Nephron (organoid): ENCODE results near the gene DPYD.

ENCODE experiments used
- H3K27ac Mint-ChIP-seq, 3 experiments: 2 replicates each; pipeline ENCODE4 v1.8.0; 2020; ENCODE audit warnings: mixed read lengths in 3 of 3, mild to moderate bottlenecking in 2 of 3, moderate library complexity in 1 of 3
- H3K27me3 Mint-ChIP-seq: 2 replicates; pipeline ENCODE4 v1.8.0; 2021; ENCODE audit warnings: low read depth, mild to moderate bottlenecking, moderate library complexity, mixed read lengths
- H3K36me3 Mint-ChIP-seq: 2 replicates; pipeline ENCODE4 v1.8.0; 2020; ENCODE audit warnings: low read depth, mixed read lengths
- H3K4me1 Mint-ChIP-seq: 2 replicates; pipeline ENCODE4 v1.8.0; 2020; ENCODE audit warnings: mixed read lengths
- H3K4me3 Mint-ChIP-seq, 3 experiments: 2 replicates each; pipeline ENCODE4 v1.8.0; 2020; ENCODE audit warnings: mild to moderate bottlenecking in 3 of 3, mixed read lengths in 3 of 3, moderate library complexity in 2 of 3
- H3K9me3 Mint-ChIP-seq: 2 replicates; pipeline ENCODE4 v1.8.0; 2020; ENCODE audit warnings: mixed read lengths
- CTCF ChIP-seq, 3 experiments: fragments of 200-600 bp; sonication (generic); IDR thresholded peaks; one replicate each; pipeline ENCODE4 v1.5.0; 2021; ENCODE audit warnings: antibody characterized with exemption in 3 of 3; ENCODE audit not compliant: unreplicated experiment in 3 of 3

The DPYD gene

DNA sequence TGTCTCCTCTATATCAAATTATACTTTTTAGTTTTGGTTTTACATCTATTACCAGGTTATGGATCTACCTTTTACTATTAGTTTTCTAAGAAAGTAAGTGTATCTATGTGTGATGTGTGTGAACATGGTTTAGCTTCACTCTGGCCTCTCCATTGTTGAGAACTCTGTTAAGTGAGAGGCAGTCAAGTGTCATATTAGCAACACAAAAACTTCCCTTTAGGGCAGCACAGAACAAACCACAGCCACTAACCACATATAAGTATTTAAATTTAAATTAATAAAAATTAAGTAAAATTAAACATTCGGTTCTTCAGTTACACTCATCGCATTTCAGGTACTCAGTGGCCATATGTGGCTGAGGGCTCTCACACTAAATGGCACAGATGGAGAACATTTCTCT lies 96.6 kb downstream of the DPYD start:
- H3K9me3 Mint-ChIP-seq = no peaks in the 10 kb centered on the region
- H3K4me1 Mint-ChIP-seq = no peaks in the 10 kb centered on the region
- H3K36me3 Mint-ChIP-seq = no peaks in the 10 kb centered on the region
- H3K4me3 Mint-ChIP-seq = no peak overlapping the region
- H3K27ac Mint-ChIP-seq = no peak overlapping the region
- H3K27me3 Mint-ChIP-seq = no peaks in the 10 kb centered on the region
- no peak for TF ChIP-seq CTCF (IDR thresholded peaks at IDR 0.05; ENCODE audit: unreplicated experiment in 3 of 3)

- H3K9me3 Mint-ChIP-seq = no peaks in the 10 kb centered on the region
- no peak overlapping the region for H3K27ac Mint-ChIP-seq
- no peaks in the 10 kb centered on the region for H3K4me1 Mint-ChIP-seq
- H3K27me3 Mint-ChIP-seq = no peaks in the 10 kb centered on the region
- peak; percentile 52 to 70 (median 54) for TF ChIP-seq CTCF (IDR thresholded peaks at IDR 0.05; ENCODE audit: unreplicated experiment in 3 of 3)
- no peak overlapping the region for H3K4me3 Mint-ChIP-seq
- H3K36me3 Mint-ChIP-seq = no peaks in the 10 kb centered on the region
Observed at GRCh38 chr1:97820470-97821188, 100.2 kb downstream of the DPYD start.

DNA sequence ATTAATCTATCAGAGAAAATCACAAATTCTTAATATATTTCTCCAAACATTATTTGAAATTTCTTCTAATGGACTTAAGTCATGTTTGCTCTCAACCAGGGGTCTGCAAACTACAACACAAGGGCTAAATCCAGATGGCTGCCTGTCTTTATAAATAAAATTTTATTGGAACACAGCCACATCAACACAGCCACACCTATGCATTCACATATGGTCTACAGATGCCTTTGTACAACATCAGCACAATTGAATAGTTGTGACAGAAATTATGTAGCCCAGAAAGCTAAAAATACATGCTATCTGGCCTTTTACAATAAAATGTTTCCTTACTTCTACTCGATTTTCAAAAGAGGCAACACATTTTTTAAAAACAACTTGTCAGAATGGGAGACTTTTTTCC lies 103.9 kb downstream of the DPYD start:
- no peaks in the 10 kb centered on the region for H3K9me3 Mint-ChIP-seq
- no peak for TF ChIP-seq CTCF (IDR thresholded peaks at IDR 0.05; ENCODE audit: unreplicated experiment in 3 of 3)
- no peak overlapping the region for H3K4me3 Mint-ChIP-seq
- H3K4me1 Mint-ChIP-seq = no peaks in the 10 kb centered on the region
- no peaks in the 10 kb centered on the region for H3K27me3 Mint-ChIP-seq
- H3K36me3 Mint-ChIP-seq = no peaks in the 10 kb centered on the region
- H3K27ac Mint-ChIP-seq = no peak overlapping the region

GRCh38 chr1:97814804-97815203 lies 106.0 kb downstream of the DPYD start:
- Mint-ChIP-seq H3K36me3 (no peaks in the 10 kb centered on the region), H3K27me3 (no peaks in the 10 kb centered on the region), H3K4me3 (no peak overlapping the region), H3K27ac (no peak overlapping the region), H3K4me1 (no peaks in the 10 kb centered on the region), H3K9me3 (peaks cover 3% of the 10 kb centered on the region)
- TF ChIP-seq CTCF (IDR thresholded peaks at IDR 0.05; ENCODE audit: unreplicated experiment in 3 of 3) = no peak

DNA sequence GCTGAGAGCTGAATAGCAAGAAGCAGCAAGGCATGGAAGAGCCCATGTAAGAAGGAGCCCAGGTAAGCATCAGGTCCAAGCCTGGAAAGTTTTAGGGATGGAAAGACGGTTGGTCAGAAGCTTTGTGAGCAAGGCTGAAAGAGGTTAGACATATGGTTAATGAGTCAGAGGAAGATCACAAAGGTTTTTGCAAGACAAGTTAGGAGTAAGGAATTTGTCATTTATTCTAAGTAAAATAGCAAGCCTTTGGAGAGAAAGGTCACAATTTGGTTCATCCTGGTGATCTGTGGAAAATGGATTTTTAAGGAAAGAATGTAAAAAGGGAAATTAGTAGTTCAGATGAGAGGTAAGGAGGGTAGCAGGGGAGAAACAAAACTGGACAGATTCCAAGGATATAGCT lies 106.7 kb downstream of the DPYD start:
- Mint-ChIP-seq H3K4me3 (no peak overlapping the region), H3K27ac (no peak overlapping the region), H3K4me1 (no peaks in the 10 kb centered on the region), H3K9me3 (peaks cover 3% of the 10 kb centered on the region), H3K27me3 (no peaks in the 10 kb centered on the region), H3K36me3 (no peaks in the 10 kb centered on the region)
- TF ChIP-seq CTCF (IDR thresholded peaks at IDR 0.05; ENCODE audit: unreplicated experiment in 3 of 3) = no peak

- Mint-ChIP-seq H3K27ac (no peak overlapping the region), H3K9me3 (peaks cover 3% of the 10 kb centered on the region), H3K4me1 (no peaks in the 10 kb centered on the region), H3K36me3 (no peaks in the 10 kb centered on the region), H3K27me3 (no peaks in the 10 kb centered on the region), H3K4me3 (no peak overlapping the region)
- no peak for TF ChIP-seq CTCF (IDR thresholded peaks at IDR 0.05; ENCODE audit: unreplicated experiment in 3 of 3)
Observed at GRCh38 chr1:97812076-97812475, 108.8 kb downstream of the DPYD start.
